GM12878 (cell line): ENCODE results near the gene MATN3. TPM values are rescaled to one million over a fixed set of nuclear protein-coding genes. Genes with fewer than 3 reads are reported as not detected.

Experiments
- ATAC-seq: fragments of 200-7000 bp; cut with Tn5 transposase; 3 replicates; pipeline ENCODE4 v1.9.1; 2020; ENCODE audit warnings: mild to moderate bottlenecking, moderate library complexity
- BruUV-seq: library from RNA; stranded (reverse); fragments of 400-500 nt; replicated peaks from 2 replicates; lab custom pipeline; 2021; lab: Mats Ljungman, UMichigan
- CTCF ChIA-PET: fragments of 300-600 bp; sonication (Branson Sonifier 250); formaldehyde crosslinking; extraction: SDS; loops from one replicate; lab custom pipeline; 2021; ENCODE audit warnings: inconsistent platforms; lab: Yijun Ruan, JAX
- POLR2A ChIA-PET: fragments of 350-600 bp; formaldehyde crosslinking; extraction: SDS; loops from one replicate; lab custom pipeline; 2021; ENCODE audit warnings: inconsistent platforms; lab: Charles Lee
- RAD21 ChIA-PET: fragments of 300-600 bp; sonication (Branson Sonifier 250); formaldehyde crosslinking; loops from one replicate; lab custom pipeline; 2023; ENCODE audit warnings: antibody characterized with exemption; ENCODE audit not compliant: unreplicated experiment; lab: Charles Lee
- SMC1A ChIA-PET: fragments of 300-600 bp; sonication (Branson Sonifier 250); formaldehyde crosslinking; loops from one replicate; lab custom pipeline; 2023; ENCODE audit not compliant: unreplicated experiment, uncharacterized antibody; lab: Charles Lee
- DNase-seq: peaks from one replicate; pipeline ENCODE4 v3.0.0-alpha.2; 2011; ENCODE audit warnings: low read depth, low spot score
- FAIRE-seq: peaks from 3 replicates; lab custom pipeline; 2011; peaks lifted over from hg19 to GRCh38; lab: Jason Lieb, UNC
- H2AFZ ChIP-seq: 2 replicates; pipeline ENCODE4 v1.6.0; 2011; ENCODE audit warnings: low read depth, low read length, control low read depth; ENCODE audit not compliant: control insufficient read depth
- H3K27ac ChIP-seq: 2 replicates; pipeline ENCODE4 v1.5.1; 2011; ENCODE audit warnings: control low read depth; ENCODE audit not compliant: control insufficient read depth, insufficient read depth
- H3K27me3 ChIP-seq, 2 experiments: replicated peaks in 1 of 2; 2 replicates each; pipeline versions ENCODE4 v1.6.0 to v1.6.1; 2011; ENCODE audit warnings: low read length in 1 of 2; ENCODE audit not compliant: control insufficient read depth in 2 of 2, insufficient read depth in 2 of 2
- H3K36me3 ChIP-seq, 2 experiments: 2 replicates each; pipeline ENCODE4 v1.5.1; 2011; ENCODE audit warnings: low read length in 1 of 2; ENCODE audit not compliant: control insufficient read depth in 2 of 2, insufficient read depth in 2 of 2
- H3K4me1 ChIP-seq: 2 replicates; pipeline ENCODE4 v1.6.1; 2011; ENCODE audit warnings: mild to moderate bottlenecking, low read length, moderate library complexity, mixed read lengths; ENCODE audit not compliant: control insufficient read depth, insufficient read depth
- H3K4me2 ChIP-seq: 2 replicates; pipeline ENCODE4 v1.6.0; 2011; ENCODE audit warnings: control low read depth; ENCODE audit not compliant: control insufficient read depth, insufficient read depth
- H3K4me3 ChIP-seq: fragments of 200-600 bp; sonication (generic); 2 replicates; pipeline ENCODE4 v1.5.1; 2016
- H3K79me2 ChIP-seq: 2 replicates; pipeline ENCODE4 v1.6.0; 2011; ENCODE audit warnings: low read length; ENCODE audit not compliant: control insufficient read depth, insufficient read depth
- H3K9ac ChIP-seq: 2 replicates; pipeline ENCODE4 v1.8.0; 2011; ENCODE audit warnings: low read length, control low read depth, mixed read lengths; ENCODE audit not compliant: control insufficient read depth, insufficient read depth
- H3K9me3 ChIP-seq: replicated peaks from 3 replicates; pipeline ENCODE4 v1.5.1; 2011; ENCODE audit warnings: mild to moderate bottlenecking, low read length; ENCODE audit not compliant: control insufficient read depth, insufficient read depth
- H4K20me1 ChIP-seq: 2 replicates; pipeline ENCODE4 v1.6.0; 2011; ENCODE audit not compliant: control insufficient read depth, insufficient read depth
- MYB ChIP-seq: fragments of 150-350 bp; IDR thresholded peaks from 2 replicates; pipeline ENCODE4 v1.6.1; 2014; ENCODE audit warnings: mild to moderate bottlenecking, low read depth, low read length, borderline replicate concordance
- NFYA ChIP-seq: IDR thresholded peaks from 2 replicates; pipeline ENCODE4 v1.6.1; 2011; ENCODE audit warnings: low read depth, mild to moderate bottlenecking, low read length, improper control_type of control experiment, borderline replicate concordance
- SMARCA5 ChIP-seq: fragments of 450-650 bp; IDR thresholded peaks from 2 replicates; pipeline ENCODE4 v1.6.1; 2017; ENCODE audit warnings: mild to moderate bottlenecking
- WGBS: methylation state at CpG from one replicate; pipeline ENCODE4 v1.1.6; 2016; ENCODE audit warnings: low lambda C conversion rate; ENCODE audit not compliant: insufficient replicate concordance, insufficient coverage; ENCODE audit errors: missing lambda C conversion rate; 5-methylcytosine and 5-hydroxymethylcytosine counted together
- in situ Hi-C: fragments of 300-500 bp; cut with MboI; formaldehyde crosslinking; loops from 9 replicates; pipeline ENCODE4 v1.14.3; 2018; ENCODE audit warnings: mixed read lengths
- intact Hi-C: fragments of 100-400 bp; cut with micrococcal nuclease; formaldehyde crosslinking; loops from one replicate; pipeline ENCODE4 v1.14.2; 2022; ENCODE audit not compliant: unreplicated experiment
- polyA plus RNA-seq, 11 experiments: library from polyadenylated mRNA; depleted of rRNA in 4 of 11; unstranded in 6 of 11; stranded (reverse) in 5 of 11; fragments of >200 nt; fragmentation: Nextera tagmentation in 4 of 11; fragmentation: Illumina TruSeq in 1 of 11; extraction: Ambion mirVana in 4 of 11; extraction: Trizol in 1 of 11; gene quantifications; 1 replicate in 1 of 11; 2 replicates in 10 of 11; pipeline versions ENCODE4 v1.2.1 to v1.2.3, GENCODE V29; 2011 to 2016; ENCODE audit warnings: inconsistent platforms in 2 of 11, missing spikeins in 2 of 11, low read depth in 1 of 11
- total RNA-seq, 4 experiments: library from RNA; depleted of rRNA in 3 of 4; stranded (reverse); fragments of >200 nt in 3 of 4; fragmentation: Illumina TruSeq in 1 of 4; extraction: Trizol in 1 of 4; gene quantifications; 2 replicates each; pipeline versions ENCODE4 v1.2.1 to v1.2.3, GENCODE V29; 2013 to 2021
- TF ChIP-seq, protein P1 (sequence below): fragments of 450-650 bp; formaldehyde crosslinking; IDR thresholded peaks from 2 replicates; pipeline ENCODE4 v1.5.0; 2022; ENCODE audit warnings: mild to moderate bottlenecking, missing genetic modification characterization

MATN3 gene
- total and polyA plus RNA-seq, 10 of the 15 experiments (the other 5 are each of a cell fraction or from before 2014, with no cell fraction given), result 0.09 TPM; not detected in 9

DNA sequence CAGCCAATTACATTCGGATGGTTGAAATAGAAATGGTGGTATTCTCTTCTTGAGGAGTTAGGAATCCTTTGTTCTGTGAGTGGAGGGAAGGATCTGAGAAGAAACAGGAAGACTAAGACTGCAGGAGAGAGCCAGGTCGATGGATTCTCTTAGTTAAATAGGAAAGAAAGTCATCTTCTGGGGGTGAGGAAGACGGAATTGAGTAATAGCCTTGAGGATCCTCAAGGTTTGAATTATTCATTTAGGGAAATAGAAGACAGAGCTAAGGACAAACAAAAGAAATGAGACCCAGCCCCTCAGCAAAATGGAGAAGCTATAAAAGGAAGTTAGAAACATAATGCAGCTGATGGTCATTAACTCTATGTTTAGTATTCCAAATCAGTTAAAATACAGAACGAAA is 37.2 kb upstream of the MATN3 start:
- DNase-seq (no peak), FAIRE-seq (no peak), ATAC-seq (no peak)
- TF ChIP-seq NFYA (no peak), MYB (no peak), SMARCA5 (peak; percentile 16; the same call in 1 of the 2 replicates)
- TF ChIP-seq, protein P1, sequence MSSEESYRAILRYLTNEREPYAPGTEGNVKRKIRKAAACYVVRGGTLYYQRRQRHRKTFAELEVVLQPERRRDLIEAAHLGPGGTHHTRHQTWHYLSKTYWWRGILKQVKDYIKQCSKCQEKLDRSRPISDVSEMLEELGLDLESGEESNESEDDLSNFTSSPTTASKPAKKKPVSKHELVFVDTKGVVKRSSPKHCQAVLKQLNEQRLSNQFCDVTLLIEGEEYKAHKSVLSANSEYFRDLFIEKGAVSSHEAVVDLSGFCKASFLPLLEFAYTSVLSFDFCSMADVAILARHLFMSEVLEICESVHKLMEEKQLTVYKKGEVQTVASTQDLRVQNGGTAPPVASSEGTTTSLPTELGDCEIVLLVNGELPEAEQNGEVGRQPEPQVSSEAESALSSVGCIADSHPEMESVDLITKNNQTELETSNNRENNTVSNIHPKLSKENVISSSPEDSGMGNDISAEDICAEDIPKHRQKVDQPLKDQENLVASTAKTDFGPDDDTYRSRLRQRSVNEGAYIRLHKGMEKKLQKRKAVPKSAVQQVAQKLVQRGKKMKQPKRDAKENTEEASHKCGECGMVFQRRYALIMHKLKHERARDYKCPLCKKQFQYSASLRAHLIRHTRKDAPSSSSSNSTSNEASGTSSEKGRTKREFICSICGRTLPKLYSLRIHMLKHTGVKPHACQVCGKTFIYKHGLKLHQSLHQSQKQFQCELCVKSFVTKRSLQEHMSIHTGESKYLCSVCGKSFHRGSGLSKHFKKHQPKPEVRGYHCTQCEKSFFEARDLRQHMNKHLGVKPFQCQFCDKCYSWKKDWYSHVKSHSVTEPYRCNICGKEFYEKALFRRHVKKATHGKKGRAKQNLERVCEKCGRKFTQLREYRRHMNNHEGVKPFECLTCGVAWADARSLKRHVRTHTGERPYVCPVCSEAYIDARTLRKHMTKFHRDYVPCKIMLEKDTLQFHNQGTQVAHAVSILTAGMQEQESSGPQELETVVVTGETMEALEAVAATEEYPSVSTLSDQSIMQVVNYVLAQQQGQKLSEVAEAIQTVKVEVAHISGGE (CRISPR knock-in tag), result no peak
- no peaks in the 10 kb centered on the region for H3K9me3 ChIP-seq
- peak overlapping the region; percentile 97 for H3K9ac ChIP-seq
- CTCF ChIA-PET, result interaction anchor here (0.9 to 3.8 kb wide), 9 partner anchors 8 to 176 kb away, joined by 3 to 24 read pairs (median 5); partner anchors contain the start of genes SDC1 and WDR35
- H4K20me1 ChIP-seq, result no peaks in the 10 kb centered on the region
- H3K27ac ChIP-seq, result peak overlapping the region; percentile 99
- POLR2A ChIA-PET, result interaction anchor here (1.1 to 4.2 kb wide), 4 partner anchors 8 to 60 kb away, joined by 3 to 17 read pairs (median 4); partner anchors contain the start of gene WDR35
- H3K79me2 ChIP-seq, result peaks cover 58% of the 10 kb centered on the region
- intact Hi-C loops (loop anchor here (5.0 kb wide), 1 partner anchor 147 kb away; the partner anchor contains the start of gene TTC32), in situ Hi-C loops (no loop called here)
- 2% methylated on average over 4 of the region's 4 CpGs for WGBS
- RAD21 ChIA-PET, result interaction anchor here (1.0 to 4.1 kb wide), 6 partner anchors 10 to 176 kb away, joined by 3 to 18 read pairs (median 8); partner anchors contain the start of gene SDC1
- peak overlapping the region; percentile 93 for H3K4me2 ChIP-seq
- no TSS peak for BruUV-seq
- 0 out of 2 replicates have a peak, but pooled peaks cover 11% of the 10 kb centered on the region for H3K4me1 ChIP-seq
- H3K36me3 ChIP-seq, result no peaks in the 10 kb centered on the region
- H3K27me3 ChIP-seq, result no peaks in the 10 kb centered on the region
- SMC1A ChIA-PET, result interaction anchor here (0.7 to 4.7 kb wide), 11 partner anchors 11 to 285 kb away, joined by 3 to 31 read pairs (median 4); partner anchors contain the start of gene WDR35
- peak overlapping the region; percentile 19; the same call in 1 of the 2 replicates for H2AFZ ChIP-seq
- H3K4me3 ChIP-seq, result peak overlapping the region; percentile 80
